Measurements from ENCODE around the gene SAFB2.

The SAFB2 gene

DNA sequence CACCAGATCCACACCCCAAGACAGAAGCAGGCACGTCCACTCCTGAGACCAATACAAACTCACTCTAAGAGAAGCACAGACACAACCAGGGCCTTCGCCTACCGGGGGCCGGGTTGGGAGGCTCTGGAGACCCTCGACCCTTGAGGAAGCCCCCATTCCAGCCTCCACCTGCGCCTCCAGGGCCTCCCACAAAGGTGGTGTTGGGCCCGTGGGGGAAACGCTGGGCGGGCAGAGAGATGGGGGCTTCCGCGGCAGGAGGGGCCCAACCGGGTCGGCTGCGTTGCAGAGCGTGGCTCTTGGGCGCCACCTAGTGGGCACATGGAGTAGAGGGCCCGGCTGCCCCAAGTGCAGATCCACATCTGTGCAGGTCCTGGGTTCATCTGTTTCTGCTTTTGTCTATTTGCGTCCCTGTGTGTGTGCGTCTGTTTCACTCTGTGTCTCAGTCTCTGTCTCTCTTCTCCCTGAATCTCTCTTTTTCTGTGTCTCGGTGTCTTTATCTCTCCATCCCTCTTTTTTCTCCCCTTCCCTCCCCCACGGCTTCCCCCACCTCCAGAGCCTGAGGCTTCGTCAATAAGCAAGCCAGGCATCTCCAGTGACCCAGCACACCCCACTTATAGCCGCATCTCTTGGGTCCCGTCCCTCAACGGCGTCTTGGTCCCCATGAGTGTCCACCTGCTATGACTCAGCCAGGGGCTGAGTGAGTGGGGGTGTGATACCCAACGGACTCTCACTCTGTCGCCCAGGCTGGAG is 44.3 kb downstream of the SAFB2 start:
- peak; percentile 39 for DNase-seq

- no peak for DNase-seq
Observed at GRCh38 chr19:5575590-5575989, 47.0 kb downstream of the SAFB2 start.

DNA sequence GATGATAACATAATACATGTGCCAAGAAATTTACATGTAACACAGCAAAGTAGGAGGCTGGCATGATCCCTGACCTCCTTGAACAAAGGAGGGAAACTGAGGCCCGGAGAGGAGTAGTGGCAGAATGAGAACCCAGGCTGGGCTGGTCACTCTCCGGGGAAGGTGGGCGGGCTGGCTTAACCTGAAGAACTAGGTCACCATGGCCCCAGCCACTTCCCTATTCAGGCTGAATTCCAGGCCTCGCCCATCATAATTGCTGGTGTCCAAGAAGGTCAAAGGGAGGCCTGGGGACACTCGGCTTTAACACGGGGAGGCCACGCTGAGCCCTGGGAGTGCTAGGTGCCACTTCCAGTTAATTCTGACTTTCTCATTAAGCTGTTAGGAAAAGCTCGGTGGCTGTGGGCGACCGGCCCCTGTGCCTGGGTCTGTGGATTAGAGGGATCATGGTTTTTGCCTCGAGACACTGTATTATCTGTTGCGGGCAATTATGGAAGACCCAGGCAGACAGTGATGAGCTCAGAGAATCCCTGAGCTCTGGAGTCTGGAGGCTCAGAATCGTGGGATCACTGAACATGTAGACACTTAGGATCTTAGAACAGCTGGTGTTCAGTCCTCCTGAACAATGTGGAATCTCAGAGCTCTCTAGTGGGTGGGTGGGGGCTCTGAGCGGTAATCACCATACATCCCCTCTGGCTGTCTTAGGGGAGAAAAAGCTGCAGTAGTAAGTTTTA is 49.9 kb downstream of the SAFB2 start:
- DNase-seq: no peak

- DNase-seq: no peak
Observed at GRCh38 chr19:5571777-5572176, 50.8 kb downstream of the SAFB2 start.

GRCh38 chr19:5567970-5568407 is 54.6 kb downstream of the SAFB2 start:
- DNase-seq: no peak

GRCh38 chr19:5567360-5567969 is 55.1 kb downstream of the SAFB2 start, which contains the start of gene TINCR:
TINCR (minus strand) TSS chr19:5567953.
- DNase-seq: no peak

DNA sequence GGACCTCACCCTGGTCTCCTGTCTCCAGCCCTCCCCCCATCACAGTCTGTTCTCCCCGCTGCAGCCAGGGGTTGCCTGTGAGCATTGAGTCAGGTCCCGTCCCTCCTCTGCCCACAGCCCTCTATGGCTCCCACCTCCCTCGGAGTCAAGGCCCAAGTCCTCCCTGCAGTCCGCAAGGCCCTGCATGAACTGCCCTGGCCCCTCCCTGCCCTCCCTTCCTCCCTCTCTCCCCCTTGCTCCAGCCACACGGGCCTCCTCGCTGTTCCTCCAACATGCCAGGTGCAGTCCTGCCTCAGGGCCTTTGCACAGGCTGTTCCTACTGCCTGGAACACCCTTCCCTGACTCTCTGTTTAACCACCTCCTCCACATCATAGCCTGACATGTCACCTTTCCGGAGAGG is 57.6 kb downstream of the SAFB2 start:
- DNase-seq: no peak

DNA sequence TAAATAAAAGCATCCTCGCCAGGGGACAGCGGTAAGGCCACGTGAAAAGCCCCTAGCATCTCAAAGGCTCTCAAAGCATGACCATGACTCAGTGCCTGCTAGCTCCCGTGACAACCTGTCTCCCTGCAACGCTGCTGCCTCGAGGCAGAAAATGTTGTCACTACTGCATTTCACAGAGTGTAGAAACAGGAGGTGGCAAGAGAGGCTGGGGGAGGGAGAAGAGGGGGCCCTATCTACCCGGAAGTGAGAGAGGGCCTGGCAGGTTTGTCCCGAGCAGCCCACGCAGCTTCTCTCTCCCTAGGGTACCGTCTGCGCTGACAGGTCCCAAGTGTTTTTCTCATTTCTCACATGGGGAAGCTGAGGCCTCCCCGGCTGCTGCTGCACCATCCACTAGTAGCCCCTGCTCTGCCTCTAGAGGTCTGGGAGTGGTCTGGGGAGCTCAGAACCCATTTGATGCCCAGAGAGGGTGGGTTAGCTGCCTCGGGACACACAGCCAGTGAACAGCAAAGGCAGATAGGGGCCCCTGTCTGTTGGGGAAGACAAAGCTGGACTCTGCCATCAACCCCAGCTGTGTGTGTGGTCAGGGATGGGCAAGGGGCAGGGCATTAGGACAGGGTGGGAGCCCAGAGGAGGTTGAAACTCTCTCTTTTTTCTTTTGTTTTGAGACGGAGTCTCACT is 58.5 kb downstream of the SAFB2 start:
- DNase-seq: no peak

DNA sequence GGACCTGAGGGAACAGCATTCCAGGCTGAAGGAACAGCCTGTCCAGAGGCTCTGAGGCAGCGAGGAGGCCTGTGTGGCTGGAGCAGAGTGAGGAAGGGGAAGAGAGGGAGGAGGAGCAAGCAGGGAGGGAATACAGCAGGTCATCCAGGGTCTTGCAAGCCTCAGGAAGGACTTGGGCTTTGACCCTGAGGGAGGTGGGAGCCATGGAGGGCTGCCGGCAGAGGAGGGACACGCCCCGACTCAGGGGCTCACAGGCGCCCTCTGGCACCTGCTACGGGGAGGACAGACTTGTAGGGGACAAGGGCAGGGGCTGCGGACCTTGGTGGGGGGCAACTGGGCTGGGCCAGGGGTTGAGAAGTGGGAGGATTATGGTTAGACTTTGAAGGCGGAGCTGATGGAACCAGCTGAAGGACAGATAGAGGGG is 59.6 kb downstream of the SAFB2 start:
- no peak for DNase-seq

- DNase-seq: no peak
Observed at GRCh38 chr19:5562280-5562679, 60.3 kb downstream of the SAFB2 start.

- no peak for DNase-seq
Observed at GRCh38 chr19:5561559-5561958, 61.0 kb downstream of the SAFB2 start.

- no peak for DNase-seq
Observed at GRCh38 chr19:5560156-5560555, 62.4 kb downstream of the SAFB2 start.

DNA sequence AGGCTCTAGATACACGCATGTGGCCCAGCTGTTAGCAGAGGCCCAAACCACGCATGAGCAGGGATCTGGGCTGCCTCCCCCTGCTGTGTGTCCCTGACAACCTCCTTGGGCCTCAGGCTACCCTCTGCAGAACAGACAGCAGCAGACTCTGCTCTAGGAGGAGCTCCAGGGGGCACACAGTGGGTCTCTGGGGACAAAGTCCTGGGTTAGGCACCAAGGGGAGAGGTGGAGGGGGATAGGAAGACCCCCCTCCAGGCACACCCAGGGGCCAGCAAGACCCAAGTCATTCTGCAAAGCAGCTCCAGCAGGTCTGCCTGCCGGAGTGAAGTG is 62.8 kb downstream of the SAFB2 start:
- no peak for DNase-seq

- no peak for DNase-seq
Observed at GRCh38 chr19:5558101-5558621, 64.4 kb downstream of the SAFB2 start.

DNA sequence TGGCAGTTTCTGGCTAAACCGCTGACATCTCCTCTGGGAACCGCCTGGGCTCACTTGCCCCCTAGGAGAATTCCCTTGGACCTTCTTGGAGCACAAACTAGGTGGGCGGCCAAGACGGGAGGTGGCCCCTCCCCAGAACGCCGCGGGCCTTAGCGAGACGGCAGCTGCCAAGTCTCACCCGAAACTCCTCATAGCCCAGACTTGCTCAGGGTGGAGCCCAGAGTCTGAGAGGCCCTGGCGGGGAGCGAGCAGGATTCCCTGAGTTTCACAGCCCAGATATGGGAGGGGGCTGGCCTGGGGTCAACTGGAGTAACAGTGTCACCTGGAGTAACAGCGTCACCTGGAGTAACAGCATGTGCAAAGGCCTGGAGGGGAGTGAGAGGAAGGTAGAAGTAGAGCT is 64.9 kb downstream of the SAFB2 start:
- DNase-seq: no peak

DNA sequence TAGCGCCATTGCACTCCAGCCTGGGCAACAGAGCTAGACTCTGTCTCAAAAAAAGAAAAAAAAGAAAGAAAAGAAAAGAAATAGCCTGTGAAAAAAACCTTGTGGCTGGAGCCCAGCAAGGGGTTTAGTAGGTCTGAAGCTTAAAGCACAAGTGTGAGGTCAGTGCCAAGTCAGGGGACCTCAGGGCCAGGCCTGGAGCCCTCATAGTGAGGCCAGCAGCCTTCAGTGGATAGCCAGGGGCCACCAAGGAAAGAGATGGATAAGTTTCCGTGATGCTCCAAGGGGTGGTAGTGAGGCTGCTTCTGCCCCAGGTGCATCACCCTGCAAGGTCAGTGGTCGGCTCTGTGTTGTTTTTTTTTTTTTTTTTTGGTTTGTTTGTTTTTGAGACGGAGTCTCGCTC is 67.7 kb downstream of the SAFB2 start:
- DNase-seq: no peak

DNA sequence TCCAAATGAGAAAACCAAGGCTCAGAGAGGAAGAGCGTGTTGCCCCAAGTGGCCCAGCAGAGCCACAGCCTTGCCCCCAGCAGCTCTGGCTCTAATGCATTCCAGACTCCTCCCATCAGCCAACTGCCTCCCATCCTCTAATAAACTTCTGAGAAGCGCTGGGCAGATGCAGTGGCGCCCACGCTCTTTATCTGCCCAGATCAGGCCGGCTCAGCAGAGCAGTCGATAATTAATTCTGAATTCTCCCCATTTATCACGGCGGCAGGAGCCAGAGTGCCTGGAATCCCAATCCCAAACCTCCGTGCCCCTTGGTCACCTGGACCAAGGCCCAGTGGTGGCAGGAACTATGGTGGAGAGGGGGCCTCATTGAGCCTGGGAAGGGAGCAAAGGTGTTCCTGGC is 68.7 kb downstream of the SAFB2 start:
- DNase-seq: no peak

DNA sequence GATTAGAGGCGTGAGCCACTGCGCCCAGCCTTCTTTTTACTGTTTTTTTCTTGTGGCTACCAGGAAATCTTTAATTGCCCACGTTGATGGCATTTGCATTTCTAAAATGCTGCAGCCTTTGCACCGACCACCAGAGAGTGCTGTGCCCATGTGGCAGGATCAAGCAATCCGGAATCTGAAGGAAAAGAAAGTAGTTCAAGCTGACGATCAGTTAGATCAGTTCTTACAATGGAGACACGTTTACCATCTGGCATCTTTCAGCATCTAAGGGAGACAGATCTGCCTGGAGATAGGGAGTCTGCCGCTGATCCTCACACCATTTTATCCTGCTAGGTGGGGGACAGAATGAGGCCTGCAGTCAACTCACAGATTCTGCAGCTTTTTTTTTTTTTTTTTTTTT is 74.7 kb downstream of the SAFB2 start:
- no peak for DNase-seq

DNA sequence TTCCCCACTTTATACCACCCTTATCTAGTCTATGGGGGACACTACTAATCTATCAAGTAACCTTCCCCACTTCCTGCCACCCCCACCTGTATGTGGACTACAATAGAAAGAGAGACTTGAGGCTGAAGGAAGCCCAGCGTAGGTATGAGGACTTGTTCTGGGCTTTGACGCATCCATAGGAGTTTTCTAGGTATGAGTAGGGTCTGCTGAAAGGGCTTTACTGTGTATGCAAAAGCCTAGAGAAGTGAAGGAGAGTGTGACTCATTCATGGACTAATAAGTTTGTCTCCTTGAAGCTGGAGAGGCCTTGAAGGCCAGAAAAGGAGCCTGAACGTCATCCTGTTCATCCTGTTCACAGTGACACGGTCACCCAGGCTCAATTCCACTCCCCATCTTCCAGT is 76.6 kb downstream of the SAFB2 start:
- no peak for DNase-seq

DNA sequence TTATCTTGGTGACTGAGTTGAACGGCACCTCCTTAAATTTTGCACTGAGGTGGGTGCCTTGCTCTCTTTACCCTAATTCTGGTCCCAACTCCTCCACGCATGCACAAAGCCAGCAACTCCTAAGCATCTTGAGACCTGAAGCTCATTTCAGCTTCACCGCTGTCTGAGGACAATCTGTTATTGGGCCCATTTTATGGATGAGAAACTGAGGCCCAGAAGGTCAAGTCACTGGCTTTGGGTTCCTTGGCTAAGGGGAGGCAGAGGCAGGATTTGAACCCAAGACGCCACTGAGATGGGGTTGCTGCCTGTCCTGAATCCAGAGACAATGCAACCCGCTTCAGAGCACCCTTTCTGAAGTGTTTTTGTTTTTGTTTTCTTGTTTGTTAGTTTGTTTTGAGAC is 77.5 kb downstream of the SAFB2 start:
- DNase-seq: no peak

DNA sequence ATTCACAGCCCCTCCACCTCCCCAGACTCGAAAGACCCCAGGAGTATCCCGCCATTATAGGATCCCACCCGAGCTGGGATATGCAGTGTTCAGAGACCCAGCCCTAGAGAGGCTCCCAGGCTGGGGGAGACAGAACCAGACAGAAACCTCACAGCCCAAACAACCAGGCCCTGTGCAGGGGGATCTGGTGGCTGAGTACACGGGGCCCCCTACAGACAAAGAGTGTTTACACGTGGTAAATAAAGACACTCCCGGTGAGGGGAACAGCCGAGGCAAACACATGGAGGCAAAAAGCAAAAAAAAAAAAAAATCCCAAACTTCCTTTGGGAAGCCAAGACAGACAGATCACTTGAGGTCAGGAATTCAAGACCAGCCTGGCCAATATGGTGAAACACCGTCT is 79.9 kb downstream of the SAFB2 start:
- DNase-seq: no peak

- no peak for DNase-seq
Observed at GRCh38 chr19:5541456-5541855, 81.1 kb downstream of the SAFB2 start.

- DNase-seq: no peak
Observed at GRCh38 chr19:5540208-5540607, 82.4 kb downstream of the SAFB2 start.
